GM21576 (cell line): Measurements from ENCODE around the gene MFSD11.
"Not testable (repeated sequence)": the region's sequence is repeated elsewhere in the genome, so short reads cannot be mapped to it uniquely, and the experiment has no call there.

Experiments used
- ATAC-seq: cut with Tn5 transposase; IDR thresholded peaks from one replicate; pipeline ENCODE4 v1.9.1; 2021; ENCODE audit warnings: mild to moderate bottlenecking, moderate library complexity; ENCODE audit not compliant: unreplicated experiment

Gene MFSD11

DNA sequence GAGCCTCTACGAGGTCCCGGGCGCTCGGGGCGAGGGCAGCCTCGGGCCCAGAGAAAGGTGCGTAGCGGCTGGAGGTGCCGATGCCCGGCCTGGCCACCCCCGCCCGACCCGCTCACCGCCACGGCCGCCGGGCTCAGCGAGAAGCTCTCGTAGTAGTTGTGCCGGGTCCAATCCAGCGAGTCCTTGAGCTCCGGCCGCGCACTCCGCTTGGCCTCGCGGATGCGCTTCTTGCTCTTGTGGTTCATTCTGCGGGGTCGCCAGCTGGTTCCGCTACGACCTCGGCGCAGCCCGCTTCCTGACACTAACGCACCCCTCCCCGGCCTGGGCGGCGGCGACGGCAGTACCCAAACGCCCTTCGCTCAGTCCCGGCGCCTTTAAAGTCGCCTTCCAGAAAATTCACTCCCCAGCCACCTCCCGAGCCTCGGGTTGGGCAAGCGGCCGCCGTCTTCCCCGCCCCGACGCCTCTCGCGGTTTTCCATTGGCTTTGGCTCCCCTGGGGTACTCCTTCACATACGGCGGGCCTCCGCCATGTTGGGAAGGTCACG lies 11.6 kb upstream of the MFSD11 start, which contains the start of gene JMJD6:
JMJD6 (minus strand) TSS at position 376 of the 545 bp plus-strand sequence; CDS start at position 245, 131 bp downstream.
- peak; percentile 63 for ATAC-seq

DNA sequence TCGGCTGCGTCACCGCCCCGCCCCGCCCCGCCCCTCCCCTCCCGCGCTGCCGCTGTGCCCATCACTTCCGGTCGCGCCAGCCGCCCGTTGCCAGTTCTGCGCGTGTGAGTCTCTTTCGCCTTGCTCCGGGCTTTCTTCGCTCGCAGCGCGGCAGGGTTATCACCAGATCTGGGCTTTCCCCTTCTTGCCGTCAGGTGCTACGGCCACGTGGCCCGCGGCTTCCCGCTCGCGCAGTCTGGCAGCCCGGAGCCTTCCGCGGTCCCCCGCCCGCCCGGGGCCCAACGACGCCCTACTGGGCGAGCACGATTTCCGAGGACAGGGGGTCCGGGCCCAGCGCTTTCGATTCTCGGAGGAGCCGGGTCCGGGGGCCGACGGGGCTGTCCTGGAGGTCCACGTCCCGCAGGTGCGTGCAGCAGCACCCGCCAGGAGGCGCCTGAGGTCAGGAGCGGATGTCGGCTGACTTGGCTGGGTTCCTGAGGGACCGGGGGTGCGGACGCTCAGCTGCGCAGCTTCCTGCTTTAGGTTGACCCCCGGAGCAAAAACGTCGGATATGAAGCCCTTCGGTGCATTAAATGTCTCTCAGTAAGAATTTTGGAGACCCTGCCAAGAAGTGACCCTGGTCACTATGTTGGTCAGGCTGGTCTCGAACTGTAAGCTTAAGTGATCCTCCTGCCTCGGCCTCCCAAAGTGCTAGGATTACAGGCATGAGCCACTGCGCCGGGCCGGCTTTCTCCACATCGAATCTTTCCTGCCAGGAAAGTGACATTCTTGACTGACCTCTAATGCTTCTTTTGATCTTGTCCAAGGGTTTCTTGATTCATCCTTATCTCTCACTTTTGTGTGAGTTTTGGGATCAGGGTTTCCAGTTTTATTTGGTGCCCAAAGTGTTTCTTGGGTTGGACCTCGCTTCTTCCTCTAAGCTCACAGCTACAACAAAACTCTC lies 10.9 kb upstream of the MFSD11 start, which contains the start of gene METTL23:
METTL23 (plus strand) TSS at position 64 of the 943 bp plus-strand sequence. CDS start 2,872 bp downstream, outside the sequence.
- peak; percentile 41 for ATAC-seq

DNA sequence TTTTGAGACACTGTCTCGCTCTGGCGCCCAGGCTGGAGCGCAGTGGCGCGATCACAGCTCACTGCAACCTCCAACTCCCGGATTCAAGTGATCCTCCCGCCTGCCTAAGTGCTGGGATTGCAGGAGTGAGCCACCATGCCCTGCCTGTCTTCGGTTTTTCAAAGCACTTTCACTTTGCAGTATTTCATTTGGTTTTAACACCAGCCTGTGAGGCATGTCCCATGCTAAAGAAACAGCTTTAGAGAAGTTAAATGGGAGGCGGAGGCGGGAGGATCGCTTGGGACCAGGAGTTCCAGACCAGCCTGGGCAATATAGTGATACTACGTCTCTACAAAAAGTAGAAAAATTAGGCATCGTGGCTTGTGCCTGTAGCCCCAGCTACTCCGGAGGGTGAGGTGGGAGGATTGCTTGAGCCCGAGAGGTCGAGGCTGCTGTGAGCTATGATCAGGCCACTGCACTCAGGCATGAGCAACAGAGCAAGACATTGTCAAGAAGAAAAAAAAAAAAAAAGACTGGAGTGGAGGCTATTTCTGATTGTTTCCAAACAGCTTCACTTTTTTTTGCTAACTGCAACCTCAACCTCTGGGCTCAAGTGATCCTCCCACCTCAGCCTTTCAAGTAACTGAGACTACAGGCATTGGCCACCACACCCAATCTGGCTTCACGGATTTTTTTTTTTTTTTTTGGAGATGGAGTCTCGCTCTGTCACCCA lies 10.0 kb upstream of the MFSD11 start:
- ATAC-seq: no peak

DNA sequence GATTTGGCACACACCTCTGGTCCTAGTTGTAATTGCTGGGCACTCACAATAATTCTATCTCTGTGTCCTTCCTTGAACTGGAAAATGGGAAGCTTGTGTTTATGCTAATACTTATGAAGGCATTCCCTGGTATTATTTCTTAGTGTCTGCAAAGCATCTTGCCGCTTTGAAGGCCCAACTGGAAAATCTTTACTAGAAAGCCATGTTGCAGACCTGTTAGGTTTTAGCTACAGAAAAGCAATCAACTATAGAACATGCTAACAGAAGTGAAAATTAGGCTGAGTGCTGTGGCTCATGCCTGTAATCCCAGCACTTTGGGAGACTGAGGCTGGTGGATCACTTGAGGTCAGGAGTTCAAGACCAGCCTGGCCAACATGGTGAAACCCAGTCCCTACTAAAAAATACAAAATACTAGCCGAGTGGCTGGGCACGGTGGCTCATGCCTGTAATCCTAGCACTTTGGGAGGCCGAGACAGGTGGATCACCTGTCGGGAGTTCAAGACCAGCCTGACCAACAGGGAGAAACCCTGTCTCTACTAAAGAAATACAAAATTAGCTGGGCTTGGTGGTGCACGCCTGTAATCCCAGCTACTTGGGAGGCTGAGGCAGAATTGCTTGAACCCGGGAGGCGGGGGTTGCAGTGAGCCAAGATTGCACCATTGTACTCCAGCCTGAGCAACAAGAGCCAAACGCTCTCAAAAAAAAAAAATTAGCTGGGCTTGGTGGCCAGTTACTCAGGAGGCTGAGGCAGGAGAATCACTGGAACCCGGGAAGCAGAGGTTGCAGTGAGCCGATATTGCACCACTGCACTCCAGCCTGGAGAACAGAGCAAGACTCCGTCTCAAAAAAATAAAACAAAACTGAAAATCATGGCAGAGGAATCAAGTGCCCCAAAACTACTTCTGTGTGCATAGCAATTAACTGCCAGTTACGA lies 5.9 kb upstream of the MFSD11 start:
- ATAC-seq: not testable (repeated sequence)

DNA sequence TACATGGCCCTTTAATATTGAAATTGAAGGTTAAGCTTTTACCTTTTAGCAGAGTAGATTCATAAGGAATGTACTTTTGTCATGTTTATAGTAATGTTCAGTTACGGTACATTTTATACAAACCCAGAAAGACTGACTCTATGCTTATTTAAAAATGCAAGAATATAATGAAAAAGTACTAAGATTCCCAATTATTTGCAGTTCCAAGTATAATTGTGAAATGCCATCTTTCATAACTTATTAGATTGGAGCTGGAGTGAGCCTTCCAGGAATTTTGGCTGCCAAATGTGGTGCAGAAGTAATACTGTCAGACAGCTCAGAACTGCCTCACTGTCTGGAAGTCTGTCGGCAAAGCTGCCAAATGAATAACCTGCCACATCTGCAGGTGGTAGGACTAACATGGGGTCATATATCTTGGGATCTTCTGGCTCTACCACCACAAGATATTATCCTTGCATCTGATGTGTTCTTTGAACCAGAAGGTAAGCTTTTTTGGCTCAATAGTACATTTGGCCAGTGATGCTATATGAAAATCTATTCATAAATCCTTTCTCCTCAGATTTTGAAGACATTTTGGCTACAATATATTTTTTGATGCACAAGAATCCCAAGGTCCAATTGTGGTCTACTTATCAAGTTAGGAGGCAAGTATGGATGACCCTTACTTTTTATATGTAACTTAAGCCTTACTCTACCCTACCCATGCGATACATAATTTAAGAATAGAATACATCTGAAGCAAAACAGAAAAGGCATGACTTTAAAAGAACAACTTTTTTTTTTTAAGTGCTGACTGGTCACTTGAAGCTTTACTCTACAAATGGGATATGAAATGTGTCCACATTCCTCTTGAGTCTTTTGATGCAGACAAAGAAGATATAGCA lies 4.9 kb upstream of the MFSD11 start:
- no peak for ATAC-seq

DNA sequence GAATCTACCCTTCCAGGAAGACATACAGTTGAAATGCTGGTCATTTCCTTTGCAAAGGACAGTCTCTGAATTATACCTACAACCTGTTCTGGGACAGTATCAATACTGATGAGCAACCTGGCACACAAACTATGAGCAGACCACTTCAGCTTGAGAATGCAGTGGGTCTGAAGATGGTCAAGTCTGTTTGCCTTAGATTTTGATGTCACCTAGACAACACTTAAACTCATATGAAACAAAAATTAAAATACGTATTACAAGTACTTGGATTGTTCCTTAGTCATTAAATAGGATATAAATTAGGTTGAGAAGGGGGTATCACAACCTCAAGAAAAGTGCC lies 4.3 kb upstream of the MFSD11 start:
- no peak for ATAC-seq

DNA sequence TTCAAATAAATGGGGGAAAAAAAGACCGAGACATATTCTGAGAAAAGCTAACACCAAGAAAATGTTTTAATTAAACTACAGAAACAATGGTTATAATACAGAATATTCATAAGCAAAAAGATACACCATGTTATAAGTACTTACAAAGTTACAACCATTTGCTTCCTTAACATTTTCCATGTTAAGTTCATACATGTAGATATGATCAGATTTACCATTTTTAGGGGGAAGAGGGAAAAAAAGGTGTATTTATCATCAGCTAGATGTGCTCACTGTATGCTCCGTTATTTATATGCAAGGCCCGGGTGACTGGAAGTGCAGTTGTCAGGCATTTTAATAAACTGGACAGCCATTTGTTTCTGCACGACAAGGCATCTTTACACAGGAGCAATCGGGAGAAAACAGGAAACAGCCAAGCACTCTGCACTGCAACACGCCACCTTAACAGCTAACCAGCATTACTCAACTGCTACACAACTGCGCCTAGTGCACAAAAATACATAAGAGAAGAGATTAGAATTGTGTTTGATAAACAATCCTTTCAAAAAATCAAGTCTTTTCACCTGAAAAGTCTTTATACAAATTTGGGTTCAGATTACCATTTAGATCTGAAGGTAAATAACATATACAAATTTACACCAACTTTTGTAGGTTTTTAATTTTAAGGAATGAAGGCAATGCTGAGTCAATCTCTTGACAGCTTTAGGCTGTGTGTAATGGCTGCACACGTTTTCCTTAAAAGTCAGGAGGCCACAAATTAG lies 3.7 kb upstream of the MFSD11 start:
- no peak for ATAC-seq

DNA sequence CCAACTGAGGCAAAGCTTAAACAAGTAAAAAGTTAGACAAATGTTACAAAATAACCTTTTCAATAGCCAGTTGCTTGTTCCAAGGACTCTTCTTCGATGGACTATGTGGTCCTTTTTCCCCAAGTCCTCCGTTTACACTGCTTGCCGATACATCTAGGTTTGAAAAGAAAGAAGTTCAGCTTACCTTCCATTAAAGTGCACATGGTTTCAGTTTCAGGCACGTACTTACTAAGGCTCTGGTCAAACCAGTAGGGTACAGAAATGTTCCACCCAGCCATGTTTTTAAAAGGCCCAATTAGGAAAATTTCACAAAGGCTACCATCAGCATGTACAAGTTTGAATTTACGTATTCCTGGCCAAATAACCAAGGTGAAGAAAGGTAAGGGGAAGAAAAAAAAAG lies 2.9 kb upstream of the MFSD11 start:
- no peak for ATAC-seq

DNA sequence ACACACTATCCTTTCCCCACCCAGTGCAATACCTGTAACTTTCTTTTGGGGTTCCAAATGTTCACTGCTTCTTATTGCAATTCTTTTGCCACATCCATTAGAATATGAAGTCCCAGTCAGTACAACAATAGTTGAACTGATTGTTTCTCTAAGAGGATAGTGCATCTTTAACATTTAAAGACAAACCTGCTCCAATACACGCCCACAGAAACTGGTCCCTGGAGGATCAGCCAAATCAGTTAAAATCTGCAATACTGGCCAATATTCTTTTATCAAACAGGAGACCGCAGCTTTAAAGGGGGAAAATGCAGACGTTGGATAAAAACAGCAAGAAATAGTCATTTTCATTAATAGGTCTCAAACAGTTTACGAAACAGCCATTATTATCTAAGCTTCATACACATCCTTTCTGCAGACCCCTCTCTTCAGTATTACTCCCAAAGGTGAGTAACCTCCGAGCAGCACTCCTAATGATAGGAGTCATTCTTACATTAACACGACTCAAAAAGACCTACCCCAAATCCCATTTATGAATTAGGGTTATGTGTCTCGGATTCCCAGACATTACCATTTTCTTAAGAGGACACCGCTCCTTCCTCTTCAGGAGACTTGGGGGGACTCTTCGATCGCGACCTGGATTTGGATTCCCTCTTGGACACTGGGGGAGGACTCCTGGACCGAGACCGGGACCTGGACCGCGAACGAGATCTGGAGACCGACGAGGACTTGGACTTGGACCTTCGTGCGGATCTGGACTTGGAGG lies 2.2 kb upstream of the MFSD11 start:
- no peak for ATAC-seq

DNA sequence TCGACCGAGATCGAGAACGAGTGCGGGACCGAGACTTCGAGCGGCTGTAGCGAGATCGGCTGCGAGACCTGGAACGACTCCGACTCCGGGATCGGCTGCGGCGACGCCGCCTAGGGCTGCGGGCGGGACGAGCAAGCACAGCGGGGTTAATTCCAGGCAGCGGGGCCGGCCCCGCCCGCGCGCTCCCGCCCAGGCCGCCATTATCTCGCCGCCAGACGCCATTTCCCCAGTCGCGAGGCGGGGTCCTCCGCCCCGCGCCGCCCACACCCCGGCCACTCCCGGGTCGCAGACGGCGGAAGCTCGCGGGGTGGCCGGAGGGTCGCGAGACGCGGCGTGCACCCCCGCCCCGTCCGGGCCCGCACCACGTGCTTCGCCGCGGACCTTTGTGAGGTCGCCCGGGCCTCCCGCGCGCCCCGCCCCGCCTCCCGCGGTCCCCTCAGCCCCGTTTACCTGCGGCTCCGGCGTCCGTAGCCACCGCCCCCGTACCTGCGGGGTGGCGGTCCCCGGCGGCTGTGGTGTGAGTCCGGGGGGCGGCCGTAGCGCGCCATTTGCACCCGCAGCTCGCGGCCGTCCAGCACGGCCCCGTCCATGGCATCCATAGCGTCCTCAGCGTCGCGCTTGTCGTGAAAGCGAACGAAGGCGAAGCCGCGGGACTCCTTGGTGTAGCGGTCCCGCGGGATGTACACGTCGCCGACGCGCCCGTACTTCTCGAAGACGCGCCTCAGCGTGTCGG lies 1.4 kb upstream of the MFSD11 start:
- ATAC-seq: peak; percentile 7

DNA sequence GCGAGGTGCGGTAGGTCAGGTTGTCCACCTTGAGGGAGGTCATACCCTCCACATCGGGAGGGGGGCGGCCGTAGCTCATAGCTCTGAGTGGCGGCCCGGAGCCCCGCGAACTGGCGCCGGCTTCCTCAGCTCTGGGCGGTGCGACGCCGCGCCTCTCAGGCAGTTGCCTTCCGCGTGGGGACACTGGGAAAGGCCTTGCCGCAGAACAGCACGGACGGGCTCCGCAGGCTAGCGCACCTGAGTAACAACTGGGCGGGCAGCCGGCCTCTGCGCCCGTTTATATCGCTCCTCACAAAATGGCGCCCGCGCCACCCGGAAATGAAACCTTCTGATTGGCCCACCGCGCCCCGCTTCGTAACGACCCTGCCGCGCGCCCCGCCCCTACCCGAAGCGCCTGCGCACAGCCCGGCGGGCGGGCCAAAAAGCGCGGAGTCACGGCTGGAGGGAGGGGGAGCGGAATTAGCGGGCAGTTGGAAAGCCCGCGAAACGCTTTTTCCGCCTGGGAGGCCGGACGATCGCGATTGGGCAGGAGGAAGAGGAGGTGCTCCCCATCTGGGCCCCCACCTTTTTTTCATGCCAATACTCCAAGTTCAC lies 740 bp upstream of the MFSD11 start, which contains the start of gene SRSF2:
SRSF2 (minus strand) TSS at position 250 of the 594 bp plus-strand sequence; CDS start at position 79, 171 bp downstream.
- peak; percentile 66 for ATAC-seq

DNA sequence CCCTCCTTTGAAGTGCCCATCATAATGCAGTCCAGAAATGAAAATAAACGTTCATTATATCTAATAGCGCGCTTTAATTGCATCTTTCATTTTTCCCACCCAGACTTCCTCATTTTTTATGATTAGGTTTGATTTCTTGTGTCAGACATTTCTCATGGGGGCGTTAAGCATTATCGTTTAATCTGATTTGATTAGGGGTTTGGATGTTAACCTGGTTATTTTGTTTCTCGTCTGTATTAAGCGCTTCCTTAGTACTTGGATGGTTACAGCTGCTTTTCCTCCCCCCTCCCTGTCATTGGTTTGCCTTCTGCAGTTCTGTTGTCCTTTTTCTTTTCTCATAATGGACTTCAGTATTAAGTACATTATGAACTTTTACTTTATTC lies 540 bp downstream of the MFSD11 start:
- ATAC-seq: no peak

DNA sequence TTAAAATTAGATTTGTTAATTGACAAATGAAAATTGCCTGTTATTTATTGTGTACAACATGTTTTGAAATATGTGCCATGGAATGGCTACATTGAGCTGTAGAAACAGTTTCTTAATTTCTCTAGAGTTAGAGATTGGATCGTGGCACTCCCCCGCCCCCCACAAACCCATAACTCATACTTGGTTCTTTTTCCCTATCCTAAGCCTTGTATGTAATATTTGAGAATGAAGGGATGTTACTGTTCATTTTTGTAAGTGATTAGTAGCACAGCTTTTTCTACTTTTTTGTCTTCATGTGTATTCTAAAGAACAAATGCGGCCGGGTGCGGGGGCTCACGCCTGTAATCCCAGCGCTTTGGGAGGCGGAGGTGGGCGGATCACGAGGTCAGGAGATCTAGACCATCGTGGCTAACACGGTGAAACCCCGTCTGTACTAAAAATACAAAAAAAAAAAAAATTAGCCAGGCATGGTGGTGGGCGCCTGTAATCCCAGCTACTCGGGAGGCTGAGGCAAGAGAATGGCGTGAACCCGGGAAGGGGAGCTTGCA lies 1.7 kb downstream of the MFSD11 start:
- ATAC-seq: not testable (repeated sequence)

DNA sequence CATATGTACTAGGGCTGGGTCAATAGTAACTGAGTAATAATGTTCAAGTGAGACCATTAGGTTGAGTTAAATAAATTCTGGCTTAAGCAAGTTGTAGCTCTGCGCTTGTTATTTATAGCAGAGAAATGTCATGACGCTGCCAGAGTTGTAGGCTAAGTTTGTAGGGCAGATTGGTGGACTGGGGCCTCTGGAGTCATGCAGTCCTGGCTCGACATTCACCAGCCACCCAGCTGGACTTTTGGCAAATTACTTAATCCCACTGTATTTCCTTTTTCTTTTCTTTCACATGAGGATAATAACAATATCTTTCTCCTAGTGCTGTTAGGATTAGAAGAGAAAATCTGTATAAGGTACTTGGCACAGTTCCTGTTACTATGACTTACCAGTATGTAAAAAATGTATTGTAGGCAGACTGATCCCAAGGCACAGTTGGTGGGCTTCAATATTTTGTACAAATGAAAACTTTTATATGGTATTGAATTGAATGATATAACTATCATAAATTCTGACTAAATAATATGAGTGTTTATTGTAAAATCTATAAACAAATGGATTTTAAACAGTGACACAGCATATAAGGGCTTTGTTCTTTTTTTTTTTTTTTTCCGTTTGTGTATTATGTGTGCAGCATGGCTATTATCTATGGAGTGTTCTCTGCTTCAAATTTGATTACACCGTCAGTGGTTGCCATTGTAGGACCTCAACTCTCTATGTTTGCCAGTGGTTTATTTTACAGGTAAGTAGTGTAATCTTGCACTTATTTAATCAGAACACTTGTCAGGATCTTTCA lies 2.6 kb downstream of the MFSD11 start:
- no peak for ATAC-seq

DNA sequence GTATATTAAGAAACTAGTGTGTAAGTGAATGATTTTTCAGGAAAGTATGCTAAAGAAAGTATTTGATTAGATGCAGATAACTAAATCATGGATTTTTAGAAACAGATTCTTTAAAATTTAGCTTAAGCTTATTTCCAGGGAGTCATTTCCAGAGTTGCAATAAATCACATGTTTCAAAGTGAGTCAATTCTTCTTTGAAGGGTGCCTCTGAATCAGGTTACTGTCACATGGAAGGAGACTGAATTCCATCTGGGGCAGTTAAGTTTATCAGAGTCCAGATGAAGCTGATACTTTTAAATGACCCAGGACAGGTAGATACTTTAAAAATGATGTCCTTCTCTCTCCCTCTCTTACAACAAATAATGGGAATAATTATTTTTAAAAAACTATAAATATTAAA lies 5.0 kb downstream of the MFSD11 start:
- no peak for ATAC-seq

DNA sequence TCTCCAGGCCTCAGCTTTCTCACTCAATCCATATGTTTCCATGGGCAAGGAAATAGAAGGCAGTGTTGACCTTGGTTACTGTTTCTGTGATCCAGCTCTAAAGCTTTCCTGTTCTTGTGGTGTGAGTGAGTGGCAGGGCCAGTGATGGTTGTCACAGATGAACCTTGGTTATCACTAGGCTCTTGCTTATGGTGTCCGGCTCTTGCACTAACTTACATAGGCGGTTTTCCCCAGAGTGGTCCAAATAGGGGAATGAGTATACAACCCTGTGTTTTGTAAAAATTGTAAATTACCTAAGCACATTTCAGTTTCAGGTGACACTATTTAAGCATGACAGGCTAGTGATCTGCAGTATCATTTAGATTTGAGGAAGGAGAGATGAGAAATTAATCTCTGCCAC lies 6.8 kb downstream of the MFSD11 start:
- no peak for ATAC-seq
